ENCODE data around the gene EML2.
A peak's percentile ranks its signal among the peaks of the same experiment; 100 is the strongest.

EML2 gene

GRCh38 chr19:45645631-45646344 is 6.6 kb upstream of the EML2 start:
- peak; percentile 84 for FAIRE-seq
- peak; percentile 91 for DNase-seq (ENCODE audit: insufficient read length)
- TF ChIP-seq POLR2A (IDR thresholded peaks at IDR 0.05; ENCODE audit: low read depth, low read length), result no peak
- TF ChIP-seq POLR2AphosphoS5 (IDR thresholded peaks at IDR 0.05; ENCODE audit: low read depth, low read length), result no peak
- TF ChIP-seq TAF1 (IDR thresholded peaks at IDR 0.05; ENCODE audit: borderline replicate concordance, low read depth, low read length), result no peak

GRCh38 chr19:45645068-45645630 is 6.0 kb upstream of the EML2 start:
- no peak for TF ChIP-seq POLR2AphosphoS5 (IDR thresholded peaks at IDR 0.05; ENCODE audit: low read depth, low read length)
- no peak for TF ChIP-seq TAF1 (IDR thresholded peaks at IDR 0.05; ENCODE audit: borderline replicate concordance, low read depth, low read length)
- no peak for TF ChIP-seq POLR2A (IDR thresholded peaks at IDR 0.05; ENCODE audit: low read depth, low read length)
- DNase-seq (ENCODE audit: insufficient read length) (no peak), FAIRE-seq (no peak)

- FAIRE-seq (no peak), DNase-seq (ENCODE audit: insufficient read length) (no peak)
These were observed 5.0 kb upstream of the EML2 start for GRCh38 chr19:45643927-45644771.

GRCh38 chr19:45643024-45643926 is 4.1 kb upstream of the EML2 start:
- peak; percentile 85 for FAIRE-seq
- DNase-seq (ENCODE audit: insufficient read length), result peak; percentile 80
- no peak for TF ChIP-seq POLR2A (IDR thresholded peaks at IDR 0.05; ENCODE audit: low read depth, low read length)

More at GRCh38 chr19:45643927-45644771, 5.0 kb upstream of the EML2 start:
- TF ChIP-seq POLR2AphosphoS5 (IDR thresholded peaks at IDR 0.05; ENCODE audit: low read depth, low read length), result no peak
- no peak for TF ChIP-seq TAF1 (IDR thresholded peaks at IDR 0.05; ENCODE audit: borderline replicate concordance, low read depth, low read length)

- DNase-seq (ENCODE audit: insufficient read length) (peak; percentile 83), FAIRE-seq (peak; percentile 95)
- TF ChIP-seq POLR2AphosphoS5 (IDR thresholded peaks at IDR 0.05; ENCODE audit: low read depth, low read length), result no peak
- TF ChIP-seq POLR2A (IDR thresholded peaks at IDR 0.05; ENCODE audit: low read depth, low read length), result no peak
- TF ChIP-seq TAF1 (IDR thresholded peaks at IDR 0.05; ENCODE audit: borderline replicate concordance, low read depth, low read length), result no peak
These were observed 2.3 kb upstream of the EML2 start for GRCh38 chr19:45641274-45642105.

GRCh38 chr19:45640849-45641273 is 1.7 kb upstream of the EML2 start:
- TF ChIP-seq TAF1 (IDR thresholded peaks at IDR 0.05; ENCODE audit: borderline replicate concordance, low read depth, low read length), result no peak
- no peak for TF ChIP-seq POLR2AphosphoS5 (IDR thresholded peaks at IDR 0.05; ENCODE audit: low read depth, low read length)
- no peak for TF ChIP-seq POLR2A (IDR thresholded peaks at IDR 0.05; ENCODE audit: low read depth, low read length)
- FAIRE-seq (no peak), DNase-seq (ENCODE audit: insufficient read length) (no peak)

GRCh38 chr19:45637890-45638667 is 1.1 kb downstream of the EML2 start:
- FAIRE-seq, result no peak
- no peak for DNase-seq (ENCODE audit: insufficient read length)
- TF ChIP-seq POLR2A (IDR thresholded peaks at IDR 0.05; ENCODE audit: low read depth, low read length) (no peak), POLR2AphosphoS5 (IDR thresholded peaks at IDR 0.05; ENCODE audit: low read depth, low read length) (no peak), TAF1 (IDR thresholded peaks at IDR 0.05; ENCODE audit: borderline replicate concordance, low read depth, low read length) (no peak)

GRCh38 chr19:45636902-45637301 is 2.3 kb downstream of the EML2 start:
- no peak for DNase-seq (ENCODE audit: insufficient read length)
- no peak for FAIRE-seq
- TF ChIP-seq TAF1 (IDR thresholded peaks at IDR 0.05; ENCODE audit: borderline replicate concordance, low read depth, low read length) (no peak), POLR2AphosphoS5 (IDR thresholded peaks at IDR 0.05; ENCODE audit: low read depth, low read length) (no peak), POLR2A (IDR thresholded peaks at IDR 0.05; ENCODE audit: low read depth, low read length) (no peak)

- TF ChIP-seq TAF1 (IDR thresholded peaks at IDR 0.05; ENCODE audit: borderline replicate concordance, low read depth, low read length), result no peak
- TF ChIP-seq POLR2A (IDR thresholded peaks at IDR 0.05; ENCODE audit: low read depth, low read length), result no peak
- TF ChIP-seq POLR2AphosphoS5 (IDR thresholded peaks at IDR 0.05; ENCODE audit: low read depth, low read length), result no peak
- FAIRE-seq, result no peak
- DNase-seq (ENCODE audit: insufficient read length), result no peak
These were observed 2.9 kb downstream of the EML2 start for GRCh38 chr19:45636275-45636674.

Data from GM12892 (cell line).